Measurements from ENCODE around the gene ERF.

ERF gene

DNA sequence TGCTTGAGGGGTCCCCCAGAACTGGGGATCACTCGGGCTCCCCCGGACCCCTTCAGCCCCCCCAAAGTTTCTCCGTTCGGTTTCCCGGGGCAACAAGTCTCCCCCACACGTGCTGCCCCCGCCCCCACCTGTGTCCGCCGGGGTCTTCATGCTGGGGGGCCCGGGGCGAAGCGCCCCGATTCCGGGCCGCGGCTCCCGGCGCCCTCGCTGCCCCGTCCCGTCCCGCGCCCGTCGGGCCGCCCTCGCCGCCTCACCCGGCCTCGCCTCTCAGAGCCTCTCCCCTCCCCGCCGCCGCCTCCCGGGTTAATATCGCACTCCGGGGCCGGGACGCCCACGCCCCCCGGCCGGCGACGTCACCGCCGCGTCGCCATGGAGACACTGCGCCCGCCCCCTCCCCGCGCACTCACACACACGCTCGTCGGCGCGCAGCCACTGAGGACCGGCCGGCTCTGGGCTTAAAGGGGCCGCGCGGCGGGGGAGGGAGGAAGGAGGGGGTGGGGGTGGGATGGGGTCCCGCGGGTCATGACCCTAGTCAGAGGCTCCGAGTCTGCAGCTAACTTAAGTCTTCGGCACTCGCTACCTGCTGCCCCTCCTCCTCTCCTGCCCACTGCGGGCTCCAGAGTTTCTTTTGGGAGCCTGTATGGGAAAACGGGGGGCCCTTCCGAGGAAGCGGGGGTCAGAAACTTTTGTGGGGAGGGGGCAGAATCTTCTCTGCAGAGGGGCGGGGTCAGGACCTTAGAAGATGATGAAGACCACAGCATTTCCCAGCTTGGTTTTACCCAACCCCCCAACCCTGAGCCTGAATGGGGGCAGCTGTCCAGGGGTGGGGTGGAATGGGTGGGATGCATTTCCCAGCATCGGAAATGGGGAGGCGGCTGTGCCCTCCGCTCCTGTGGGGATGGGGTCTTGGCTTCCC is at the start of gene ERF:
ERF (minus strand) TSS at position 279 of the 916 bp plus-strand sequence; CDS start at position 150, 129 bp downstream.
- peak; percentile 95 for DNase-seq (ENCODE audit: low spot score)

DNA sequence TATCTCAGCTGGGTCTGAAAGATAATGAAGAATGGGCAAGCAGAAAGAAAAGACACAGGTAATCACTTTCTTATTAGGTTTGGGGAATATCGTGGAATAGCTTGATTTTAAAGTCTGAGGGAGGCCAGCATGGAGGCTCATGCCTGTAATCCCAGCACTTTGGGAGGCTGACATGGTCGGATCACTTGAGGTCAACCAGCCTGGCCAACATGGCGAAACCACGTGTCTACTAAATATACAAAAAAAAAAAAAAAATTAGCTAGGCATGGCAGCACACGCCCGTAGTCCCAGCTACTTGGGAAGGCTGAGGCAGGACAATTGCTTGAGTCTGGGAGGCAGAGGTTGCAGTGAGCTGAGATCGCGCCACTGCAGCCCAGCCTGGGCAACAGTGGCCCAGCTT is 48.9 kb upstream of the ERF start:
- no peak for DNase-seq (ENCODE audit: low spot score)

DNA sequence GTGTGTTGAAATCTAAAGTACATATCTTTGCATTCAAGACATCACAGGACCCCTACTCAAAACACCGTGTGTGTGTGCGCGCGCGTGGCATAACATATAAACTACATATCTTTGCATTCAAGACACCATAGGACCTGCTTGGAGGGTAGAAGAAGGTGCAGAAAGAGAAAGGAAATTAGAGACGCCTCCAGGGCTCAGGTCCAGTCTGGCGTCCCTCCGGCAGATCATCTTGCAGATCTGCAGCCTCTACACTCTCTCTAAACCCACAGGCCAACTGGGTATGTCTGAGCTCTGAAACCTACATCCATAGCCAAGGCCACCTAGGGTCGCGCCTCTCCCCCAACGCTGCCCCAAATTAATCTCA is 48.2 kb upstream of the ERF start:
- DNase-seq (ENCODE audit: low spot score) = no peak

DNA sequence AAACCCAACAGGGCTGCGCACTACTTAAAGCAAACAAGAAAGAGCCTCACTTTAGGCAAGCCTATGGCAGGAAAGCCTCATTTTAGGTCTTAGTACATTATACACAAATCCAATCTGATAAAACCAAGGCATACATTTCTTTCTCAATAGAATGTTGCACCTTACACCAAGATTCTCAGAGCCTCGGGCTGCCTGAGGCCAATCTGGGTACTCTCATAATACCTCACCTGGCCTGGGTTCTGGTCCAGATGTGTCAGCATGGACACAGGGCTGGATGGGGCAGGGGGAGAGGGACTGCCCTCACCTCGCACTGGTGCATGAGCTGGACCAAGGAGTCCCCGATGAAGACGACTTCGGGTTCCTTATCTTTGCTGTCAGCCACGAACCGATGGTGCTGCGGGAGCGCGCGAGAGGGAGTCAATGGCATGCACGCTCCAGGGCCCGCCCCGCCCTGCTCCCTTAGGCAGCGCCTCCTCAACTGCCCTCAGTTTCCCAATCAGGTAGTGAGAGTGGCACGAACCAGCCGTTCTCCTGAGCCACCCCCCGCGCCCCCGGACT is 46.8 kb upstream of the ERF start, which contains the start of gene PRR19:
PRR19 (plus strand) TSS at position 487 of the 558 bp plus-strand sequence. CDS start 7,453 bp downstream, outside the sequence.
- no peak for DNase-seq (ENCODE audit: low spot score)

DNA sequence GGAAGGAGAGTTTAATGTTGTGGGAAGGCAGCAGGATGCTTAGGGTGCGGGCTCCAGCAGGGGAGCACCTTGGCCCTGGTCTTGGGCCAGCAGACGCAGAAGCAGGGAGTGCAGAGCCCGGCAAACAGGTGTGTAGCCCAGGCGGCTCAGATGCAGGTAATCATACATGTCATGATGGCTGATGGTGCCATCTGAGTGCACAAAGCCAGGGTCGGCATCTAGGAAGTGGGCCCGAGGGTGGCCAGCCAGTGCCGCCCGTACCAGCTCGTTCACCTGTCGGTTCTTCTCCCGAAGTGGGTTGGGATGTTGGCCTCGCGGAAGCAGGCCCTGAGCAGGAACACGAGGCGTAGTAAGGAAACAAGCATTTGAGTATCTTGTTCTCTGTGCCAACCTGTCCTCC is 42.1 kb upstream of the ERF start:
- no peak for DNase-seq (ENCODE audit: low spot score)

DNA sequence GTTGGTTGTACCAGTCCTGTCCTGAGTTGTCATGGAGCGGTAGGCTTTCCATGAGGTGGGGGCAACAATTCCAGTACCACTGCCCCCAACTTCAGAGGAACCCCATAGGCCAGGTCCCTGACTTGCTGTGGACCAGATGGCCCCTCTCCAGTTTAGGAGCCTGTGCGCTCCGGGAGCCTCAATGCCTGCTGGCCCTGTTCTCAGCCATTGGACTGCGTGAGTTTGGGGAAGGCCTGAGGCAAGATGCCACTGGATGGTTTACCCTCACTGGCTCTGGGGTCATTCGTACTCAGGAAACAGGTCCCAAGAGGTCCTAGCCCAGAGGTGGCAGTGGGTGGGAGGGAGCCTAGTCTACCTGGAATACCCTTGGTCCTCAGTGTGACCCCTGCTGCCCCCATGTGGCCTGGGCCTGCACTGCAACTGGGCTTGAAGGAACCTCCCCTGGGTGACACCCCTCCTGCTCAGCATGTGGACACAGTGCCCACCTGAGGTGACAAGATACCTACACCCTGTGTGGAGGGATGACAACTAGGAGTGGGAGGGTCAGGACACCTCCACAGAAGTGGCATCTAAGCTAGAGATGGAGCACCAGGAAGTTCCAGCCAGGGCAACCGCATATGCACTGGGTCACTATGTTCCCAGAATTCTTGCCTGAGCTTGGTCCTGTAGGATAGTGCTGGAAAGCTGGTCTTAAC is 41.0 kb upstream of the ERF start:
- no peak for DNase-seq (ENCODE audit: low spot score)

DNA sequence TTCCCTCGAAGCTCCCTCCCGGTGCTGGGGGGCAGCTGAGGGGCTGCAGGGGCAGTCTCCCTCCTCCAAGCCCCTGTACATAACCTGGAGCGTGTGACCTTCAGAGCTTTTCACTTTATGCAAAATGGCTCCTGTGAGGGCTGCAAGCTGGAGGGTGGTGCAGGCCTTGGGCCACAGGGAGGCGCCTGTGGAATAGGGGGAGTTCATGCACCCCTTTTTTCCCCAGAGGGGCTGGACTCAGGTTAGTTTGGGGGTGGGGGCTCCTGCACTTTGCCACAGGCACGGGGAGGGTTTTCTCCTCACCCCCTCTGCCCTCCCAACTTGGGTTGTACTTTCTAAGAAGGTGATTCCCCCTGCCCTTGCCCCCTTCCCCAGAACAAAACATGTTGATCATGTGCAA is 40.4 kb upstream of the ERF start:
- no peak for DNase-seq (ENCODE audit: low spot score)

DNA sequence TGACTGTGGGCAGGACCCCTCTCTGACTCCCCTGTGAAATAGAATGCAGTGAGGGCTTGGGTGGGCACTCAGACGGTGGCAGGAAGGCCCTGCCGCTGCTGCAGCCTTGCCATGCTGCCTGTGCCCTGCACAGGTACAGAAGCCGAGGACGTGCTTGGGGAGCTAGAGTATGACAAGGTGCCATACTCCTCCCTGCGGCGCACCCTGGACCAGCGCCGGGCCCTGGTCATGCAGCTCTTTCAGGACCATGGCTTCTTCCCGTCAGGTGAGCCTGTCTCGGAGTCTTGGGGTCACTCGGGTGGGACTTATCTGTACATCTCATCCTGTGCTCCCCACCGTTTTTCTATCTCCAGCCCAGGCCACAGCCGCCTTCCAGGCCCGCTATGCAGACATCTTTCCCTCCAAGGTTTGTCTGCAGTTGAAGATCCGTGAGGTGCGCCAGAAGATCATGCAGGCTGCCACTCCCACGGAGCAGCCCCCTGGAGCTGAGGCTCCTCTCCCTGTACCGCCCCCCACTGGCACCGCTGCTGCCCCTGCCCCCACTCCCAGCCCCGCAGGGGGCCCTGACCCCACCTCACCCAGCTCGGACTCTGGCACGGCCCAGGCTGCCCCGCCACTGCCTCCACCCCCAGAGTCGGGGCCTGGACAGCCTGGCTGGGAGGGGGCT is 39.7 kb upstream of the ERF start:
- no peak for DNase-seq (ENCODE audit: low spot score)

DNA sequence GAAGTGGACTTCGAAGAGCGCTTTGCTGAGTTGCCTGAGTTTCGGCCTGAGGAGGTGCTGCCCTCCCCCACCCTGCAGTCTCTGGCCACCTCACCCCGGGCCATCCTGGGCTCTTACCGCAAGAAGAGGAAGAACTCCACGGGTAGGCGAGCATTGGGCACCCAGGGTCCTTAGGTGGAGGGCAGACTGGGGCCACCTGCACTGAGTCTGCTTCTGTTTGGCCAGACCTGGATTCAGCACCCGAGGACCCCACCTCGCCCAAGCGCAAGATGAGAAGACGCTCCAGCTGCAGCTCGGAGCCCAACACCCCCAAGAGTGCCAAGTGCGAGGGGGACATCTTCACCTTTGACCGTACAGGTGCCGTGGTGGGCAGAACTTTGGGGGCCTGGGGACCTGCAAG is 39.0 kb upstream of the ERF start:
- DNase-seq (ENCODE audit: low spot score) = no peak

DNA sequence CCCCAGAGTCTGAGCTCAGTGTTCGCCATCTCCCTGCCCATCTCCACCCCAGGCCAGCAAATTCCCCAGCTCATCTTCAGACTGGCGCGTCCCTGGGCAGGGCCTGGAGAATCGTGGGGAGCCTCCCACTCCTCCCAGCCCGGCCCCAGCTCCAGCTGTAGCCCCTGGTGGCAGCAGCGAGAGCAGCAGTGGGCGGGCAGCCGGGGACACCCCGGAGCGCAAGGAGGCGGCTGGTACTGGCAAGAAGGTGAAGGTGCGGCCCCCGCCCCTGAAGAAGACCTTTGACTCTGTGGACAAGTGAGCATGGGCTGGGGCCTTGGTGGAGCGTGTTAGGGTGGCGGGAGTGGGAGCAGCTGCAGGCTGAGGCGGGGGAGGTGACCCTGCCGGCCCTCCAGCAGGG is 38.6 kb upstream of the ERF start:
- no peak for DNase-seq (ENCODE audit: low spot score)

DNA sequence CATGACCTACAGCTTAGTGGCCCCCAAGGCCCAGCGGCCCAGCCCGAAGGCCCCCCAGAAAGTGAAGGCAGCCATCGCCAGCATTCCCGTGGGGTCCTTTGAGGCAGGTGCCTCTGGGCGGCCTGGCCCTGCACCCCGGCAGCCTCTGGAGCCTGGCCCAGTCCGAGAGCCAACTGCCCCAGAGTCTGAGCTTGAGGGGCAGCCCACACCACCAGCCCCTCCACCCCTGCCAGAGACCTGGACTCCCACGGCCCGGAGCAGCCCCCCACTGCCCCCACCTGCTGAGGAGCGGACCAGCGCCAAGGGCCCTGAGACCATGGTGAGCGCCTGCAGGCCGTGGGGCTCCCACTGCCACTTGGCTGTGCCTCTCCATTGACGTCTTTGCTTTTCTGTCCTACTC is 38.0 kb upstream of the ERF start:
- DNase-seq (ENCODE audit: low spot score) = no peak

DNA sequence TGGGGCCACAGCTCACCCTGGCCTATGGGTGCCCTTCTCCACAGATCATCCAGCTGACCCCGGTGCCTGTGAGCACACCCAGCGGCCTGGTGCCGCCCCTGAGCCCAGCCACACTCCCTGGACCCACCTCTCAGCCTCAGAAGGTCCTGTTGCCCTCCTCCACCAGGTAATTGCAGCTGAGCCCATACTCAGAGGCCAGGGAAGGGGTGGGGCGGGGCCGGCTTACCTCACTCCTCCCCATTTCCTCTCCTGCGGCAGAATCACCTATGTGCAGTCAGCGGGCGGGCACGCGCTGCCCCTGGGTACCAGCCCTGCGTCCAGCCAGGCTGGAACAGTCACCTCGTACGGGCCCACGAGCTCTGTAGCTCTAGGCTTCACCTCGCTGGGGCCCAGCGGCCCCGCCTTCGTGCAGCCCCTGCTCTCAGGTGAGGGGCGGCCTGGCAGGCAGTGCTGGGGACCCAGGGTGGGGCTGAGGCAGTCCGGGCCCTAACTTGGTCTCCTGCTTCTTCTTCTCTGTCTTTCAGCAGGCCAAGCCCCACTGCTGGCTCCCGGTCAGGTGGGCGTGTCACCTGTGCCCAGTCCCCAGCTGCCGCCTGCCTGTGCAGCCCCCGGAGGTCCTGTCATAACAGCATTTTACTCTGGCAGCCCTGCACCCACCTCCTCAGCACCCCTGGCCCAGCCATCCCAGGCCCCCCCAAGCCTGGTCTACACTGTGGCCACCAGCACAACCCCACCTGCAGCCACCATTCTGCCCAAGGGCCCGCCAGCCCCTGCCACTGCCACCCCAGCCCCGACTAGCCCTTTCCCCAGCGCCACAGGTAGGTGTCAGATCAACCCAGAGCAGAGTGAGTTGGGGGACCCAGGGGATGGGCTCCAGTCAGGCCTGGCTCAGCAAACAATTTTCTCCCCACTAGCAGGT is 37.4 kb upstream of the ERF start:
- no peak for DNase-seq (ENCODE audit: low spot score)

DNA sequence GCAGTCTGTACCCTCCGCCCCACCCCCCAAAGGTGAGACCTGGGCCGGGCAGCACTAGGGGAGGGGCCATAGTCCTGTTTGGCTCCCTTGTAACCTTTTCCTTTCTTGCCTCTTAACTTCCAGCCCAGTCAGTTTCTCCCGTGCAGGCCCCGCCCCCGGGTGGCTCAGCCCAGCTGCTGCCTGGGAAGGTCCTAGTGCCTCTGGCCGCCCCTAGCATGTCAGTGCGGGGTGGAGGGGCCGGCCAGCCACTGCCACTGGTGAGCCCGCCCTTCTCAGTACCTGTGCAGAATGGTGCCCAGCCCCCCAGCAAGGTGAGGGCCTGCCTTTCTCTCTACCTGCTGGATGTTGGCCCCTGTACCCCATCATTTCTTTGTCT is 36.5 kb upstream of the ERF start:
- DNase-seq (ENCODE audit: low spot score) = no peak

DNA sequence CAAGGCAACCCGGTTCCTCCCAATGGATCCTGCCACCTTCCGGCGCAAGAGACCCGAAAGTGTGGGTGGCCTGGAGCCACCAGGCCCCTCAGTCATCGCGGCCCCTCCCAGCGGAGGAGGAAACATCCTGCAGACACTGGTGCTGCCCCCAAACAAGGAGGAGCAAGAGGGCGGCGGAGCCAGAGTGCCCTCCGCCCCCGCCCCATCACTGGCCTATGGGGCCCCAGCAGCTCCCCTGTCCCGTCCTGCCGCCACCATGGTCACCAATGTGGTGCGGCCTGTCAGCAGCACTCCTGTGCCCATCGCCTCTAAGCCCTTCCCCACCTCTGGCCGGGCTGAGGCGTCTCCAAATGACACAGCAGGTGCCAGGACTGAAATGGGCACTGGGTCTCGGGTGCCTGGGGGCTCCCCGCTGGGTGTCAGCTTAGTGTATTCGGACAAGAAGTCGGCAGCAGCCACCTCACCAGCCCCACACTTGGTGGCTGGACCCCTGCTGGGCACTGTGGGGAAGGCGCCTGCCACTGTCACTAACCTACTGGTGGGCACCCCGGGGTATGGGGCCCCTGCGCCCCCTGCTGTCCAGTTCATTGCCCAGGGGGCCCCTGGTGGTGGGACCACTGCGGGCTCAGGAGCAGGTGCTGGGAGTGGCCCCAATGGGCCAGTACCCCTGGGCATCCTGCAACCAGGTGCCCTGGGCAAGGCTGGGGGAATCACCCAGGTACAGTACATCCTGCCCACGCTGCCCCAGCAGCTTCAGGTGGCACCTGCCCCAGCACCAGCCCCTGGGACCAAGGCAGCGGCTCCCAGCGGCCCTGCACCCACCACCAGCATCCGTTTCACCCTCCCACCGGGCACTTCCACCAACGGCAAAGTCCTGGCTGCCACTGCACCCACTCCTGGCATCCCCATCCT is 35.9 kb upstream of the ERF start:
- no peak for DNase-seq (ENCODE audit: low spot score)

DNA sequence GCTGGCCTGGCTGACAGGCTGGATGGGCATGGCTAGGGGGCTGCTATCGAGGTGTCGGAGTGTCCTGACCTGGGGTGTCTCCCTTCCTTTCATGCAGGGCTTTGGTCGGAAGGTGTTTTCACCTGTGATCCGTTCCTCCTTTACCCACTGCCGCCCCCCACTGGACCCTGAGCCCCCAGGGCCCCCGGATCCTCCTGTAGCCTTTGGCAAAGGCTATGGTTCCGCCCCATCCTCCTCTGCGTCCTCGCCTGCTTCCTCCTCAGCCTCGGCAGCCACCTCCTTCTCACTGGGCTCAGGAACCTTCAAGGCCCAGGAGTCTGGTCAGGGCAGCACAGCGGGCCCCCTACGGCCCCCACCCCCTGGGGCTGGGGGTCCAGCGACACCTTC is 35.2 kb upstream of the ERF start:
- no peak for DNase-seq (ENCODE audit: low spot score)

DNA sequence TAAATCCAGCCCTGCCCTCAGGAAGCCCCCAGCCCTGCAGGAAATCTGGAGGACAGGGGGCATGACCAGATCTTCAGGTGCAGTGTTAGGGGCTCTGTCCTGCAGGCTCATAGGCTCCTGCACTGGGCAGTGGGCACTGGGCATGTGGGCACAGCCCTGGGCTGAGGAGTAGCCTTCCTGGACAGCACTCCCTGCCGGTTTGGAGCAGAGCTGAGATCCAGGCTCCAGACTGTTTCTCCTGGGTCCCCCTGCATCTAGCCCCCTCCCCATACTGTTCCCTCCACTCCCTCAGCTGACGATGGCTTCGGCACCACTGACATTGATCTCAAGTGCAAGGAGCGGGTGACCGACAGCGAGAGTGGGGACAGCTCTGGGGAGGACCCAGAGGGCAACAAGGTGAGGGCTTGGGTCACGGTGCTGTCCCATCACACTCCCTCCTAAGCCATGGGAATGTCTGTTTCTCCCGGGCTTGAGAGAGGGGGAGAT is 34.7 kb upstream of the ERF start:
- no peak for DNase-seq (ENCODE audit: low spot score)

DNA sequence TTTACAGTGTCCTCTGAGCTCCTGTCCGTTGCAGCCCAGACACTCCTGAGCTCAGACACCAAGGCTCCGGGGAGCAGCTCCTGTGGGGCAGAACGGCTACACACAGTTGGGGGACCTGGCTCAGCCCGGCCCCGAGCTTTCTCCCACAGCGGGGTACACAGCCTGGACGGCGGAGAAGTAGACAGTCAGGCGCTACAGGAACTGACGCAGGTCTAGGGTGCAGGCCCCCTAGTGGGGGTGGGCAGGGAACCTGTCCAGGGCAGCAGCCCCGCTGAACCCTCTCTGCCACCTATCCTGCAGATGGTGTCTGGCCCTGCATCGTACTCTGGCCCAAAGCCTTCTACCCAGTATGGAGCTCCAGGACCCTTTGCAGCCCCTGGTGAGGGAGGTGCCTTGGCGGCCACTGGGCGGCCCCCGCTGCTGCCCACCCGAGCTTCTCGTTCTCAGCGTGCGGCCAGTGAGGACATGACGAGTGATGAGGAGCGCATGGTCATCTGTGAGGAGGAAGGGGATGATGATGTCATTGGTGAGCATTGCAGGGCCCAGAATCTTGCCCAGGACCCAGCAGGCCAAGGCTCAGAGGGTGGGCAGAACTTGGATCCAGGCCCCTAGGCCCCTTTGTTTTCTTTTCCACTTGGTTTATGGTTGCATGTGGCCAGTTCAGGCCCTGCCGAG is 34.1 kb upstream of the ERF start:
- no peak for DNase-seq (ENCODE audit: low spot score)

DNA sequence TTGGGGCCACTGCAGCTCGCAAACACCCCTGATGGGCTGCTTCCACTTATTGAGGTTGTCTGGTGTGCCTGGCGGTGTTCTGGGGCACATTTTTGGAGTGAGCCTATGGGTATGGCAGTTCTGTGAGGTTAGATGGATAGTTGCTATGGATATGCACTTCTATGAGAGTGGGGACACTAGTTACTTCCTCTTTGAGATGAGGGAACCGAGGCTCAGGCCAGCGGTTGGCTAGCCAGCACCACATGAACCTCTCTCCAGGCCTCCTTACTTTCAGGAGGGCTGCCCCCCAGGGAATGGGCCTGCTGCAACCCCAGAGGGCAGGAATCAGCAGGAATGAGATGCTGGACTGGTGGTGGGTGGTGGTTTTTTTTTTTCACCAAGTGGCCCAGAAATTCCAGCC is 33.5 kb upstream of the ERF start:
- no peak for DNase-seq (ENCODE audit: low spot score)

DNA sequence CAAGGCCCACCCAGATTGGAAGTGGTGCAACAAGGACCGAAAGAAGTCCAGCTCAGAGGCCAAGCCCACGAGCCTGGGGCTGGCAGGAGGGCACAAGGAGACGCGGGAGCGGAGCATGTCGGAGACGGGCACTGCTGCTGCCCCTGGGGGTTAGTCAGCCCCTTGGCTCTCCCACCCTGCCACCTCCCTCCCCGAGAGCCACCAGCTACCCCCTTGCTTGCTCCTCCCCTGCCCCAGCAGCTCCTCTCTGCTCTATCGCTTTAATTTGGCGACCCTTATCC is 32.8 kb upstream of the ERF start:
- no peak for DNase-seq (ENCODE audit: low spot score)

Measured in putamen (tissue), 1 donor.